Breast epithelium (tissue), 3 donors: Measurements from ENCODE around the gene HOTAIR.

ENCODE experiments used
- CTCF ChIP-seq, 3 donors: fragments of 450-650 bp; IDR thresholded peaks; one replicate each; pipeline ENCODE4 v1.5.1; 2016 to 2017; ENCODE audit warnings: antibody characterized with exemption in 3 of 3, mild to moderate bottlenecking in 3 of 3, moderate library complexity in 3 of 3
- POLR2A ChIP-seq: fragments of 450-650 bp; IDR thresholded peaks from one replicate; pipeline ENCODE4 v1.6.1; 2016; ENCODE audit warnings: antibody characterized with exemption, mild to moderate bottlenecking, moderate library complexity

GRCh38 chr12:53993162-53994008 is 18.6 kb upstream of the HOTAIR start:
- TF ChIP-seq CTCF (IDR thresholded peaks at IDR 0.05) (no peak), POLR2A (no peak)
